GM10266 (cell line): Measurements from ENCODE around the gene MYCBPAP.

Experiments
- DNase-seq: peaks from one replicate; pipeline ENCODE4 v3.0.0; 2012; ENCODE audit errors: extremely low spot score
- TF ChIP-seq, protein P1 (sequence below): IDR thresholded peaks from 2 replicates; pipeline ENCODE4 v1.5.1; 2012; ENCODE audit warnings: mild to moderate bottlenecking, low read depth; ENCODE audit not compliant: control insufficient read depth, insufficient read depth; ENCODE audit errors: missing control alignments

MYCBPAP gene

DNA sequence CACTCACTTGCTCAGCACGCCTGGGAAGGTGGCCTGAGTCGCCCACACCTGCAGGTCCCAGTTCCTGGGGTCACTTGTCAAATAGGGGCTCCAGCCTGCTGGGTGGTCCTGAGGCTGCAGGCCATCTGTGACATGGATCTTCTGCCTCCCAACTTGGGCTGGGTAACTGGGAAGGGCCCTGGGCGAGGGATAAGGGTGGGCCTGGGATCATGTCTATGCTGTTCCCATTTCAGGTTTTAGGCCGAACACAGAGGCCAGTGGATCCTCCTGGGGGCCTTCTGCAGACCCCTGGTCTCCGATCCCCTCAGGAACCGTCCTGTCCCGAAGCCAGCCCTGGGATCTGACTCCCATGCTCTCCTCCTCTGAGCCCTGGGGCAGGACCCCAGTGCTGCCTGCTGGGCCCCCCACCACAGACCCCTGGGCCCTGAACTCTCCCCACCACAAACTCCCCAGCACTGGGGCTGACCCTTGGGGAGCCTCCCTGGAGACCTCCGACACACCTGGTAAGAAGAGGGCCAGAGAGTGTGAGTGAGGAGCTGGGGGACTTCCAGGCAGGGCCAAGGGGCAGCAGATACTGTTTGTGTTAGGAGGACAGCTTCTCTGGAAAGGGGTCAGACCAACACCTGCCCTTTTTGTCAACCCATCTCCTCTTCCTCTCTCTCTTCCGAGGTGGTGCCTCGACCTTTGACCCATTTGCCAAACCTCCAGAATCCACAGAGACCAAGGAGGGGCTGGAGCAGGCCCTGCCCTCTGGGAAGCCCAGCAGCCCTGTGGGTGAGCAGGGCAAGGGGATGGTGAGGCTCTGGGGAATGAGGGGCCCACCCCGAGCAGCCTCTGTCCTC lies 32.5 kb downstream of the MYCBPAP start:
- TF ChIP-seq, protein P1, sequence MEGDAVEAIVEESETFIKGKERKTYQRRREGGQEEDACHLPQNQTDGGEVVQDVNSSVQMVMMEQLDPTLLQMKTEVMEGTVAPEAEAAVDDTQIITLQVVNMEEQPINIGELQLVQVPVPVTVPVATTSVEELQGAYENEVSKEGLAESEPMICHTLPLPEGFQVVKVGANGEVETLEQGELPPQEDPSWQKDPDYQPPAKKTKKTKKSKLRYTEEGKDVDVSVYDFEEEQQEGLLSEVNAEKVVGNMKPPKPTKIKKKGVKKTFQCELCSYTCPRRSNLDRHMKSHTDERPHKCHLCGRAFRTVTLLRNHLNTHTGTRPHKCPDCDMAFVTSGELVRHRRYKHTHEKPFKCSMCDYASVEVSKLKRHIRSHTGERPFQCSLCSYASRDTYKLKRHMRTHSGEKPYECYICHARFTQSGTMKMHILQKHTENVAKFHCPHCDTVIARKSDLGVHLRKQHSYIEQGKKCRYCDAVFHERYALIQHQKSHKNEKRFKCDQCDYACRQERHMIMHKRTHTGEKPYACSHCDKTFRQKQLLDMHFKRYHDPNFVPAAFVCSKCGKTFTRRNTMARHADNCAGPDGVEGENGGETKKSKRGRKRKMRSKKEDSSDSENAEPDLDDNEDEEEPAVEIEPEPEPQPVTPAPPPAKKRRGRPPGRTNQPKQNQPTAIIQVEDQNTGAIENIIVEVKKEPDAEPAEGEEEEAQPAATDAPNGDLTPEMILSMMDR = no peak

GRCh38 chr17:50541402-50541715 lies 33.1 kb downstream of the MYCBPAP start:
- DNase-seq = no peak
- TF ChIP-seq, protein P1 = no peak

More for the DNA sequence above, 32.5 kb downstream of the MYCBPAP start:
- DNase-seq = no peak

- DNase-seq = peak; percentile 98
- TF ChIP-seq, protein P1 = peak; percentile 30
Observed at GRCh38 chr17:50541716-50542688, 33.8 kb downstream of the MYCBPAP start.

GRCh38 chr17:50542795-50543774 lies 34.8 kb downstream of the MYCBPAP start:
- TF ChIP-seq, protein P1 = no peak

GRCh38 chr17:50544516-50544915 lies 36.3 kb downstream of the MYCBPAP start:
- no peak for DNase-seq
- TF ChIP-seq, protein P1 = no peak

More at GRCh38 chr17:50542795-50543774, 34.8 kb downstream of the MYCBPAP start:
- DNase-seq = no peak

- DNase-seq = no peak
- TF ChIP-seq, protein P1 = no peak
Observed at GRCh38 chr17:50545311-50545710, 37.1 kb downstream of the MYCBPAP start.
